H9 (cell line): ENCODE data around the gene EPM2A. TPM values are rescaled to one million over a fixed set of nuclear protein-coding genes. Genes with fewer than 3 reads are reported as not detected.

Experiments
- DNase-seq: peaks from one replicate; pipeline ENCODE4 v3.0.0-alpha.2; 2017
- H2AFZ ChIP-seq: one replicate; pipeline ENCODE4 v1.6.1; 2013; ENCODE audit warnings: mild to moderate bottlenecking, low read length, control low read depth, moderate library complexity
- H2AK5ac ChIP-seq: 2 replicates; pipeline ENCODE4 v1.6.1; 2013; ENCODE audit warnings: low read length, control low read depth, mixed read lengths; ENCODE audit not compliant: insufficient read length
- H2BK120ac ChIP-seq: one replicate; pipeline ENCODE4 v1.6.1; 2013; ENCODE audit warnings: low read depth, mild to moderate bottlenecking, low read length, control low read depth, inconsistent platforms; ENCODE audit not compliant: poor library complexity, severe bottlenecking
- H2BK12ac ChIP-seq: 2 replicates; pipeline ENCODE4 v1.6.1; 2013; ENCODE audit warnings: low read length, control low read depth, mixed read lengths, low read depth; ENCODE audit not compliant: insufficient read length
- H2BK15ac ChIP-seq: 2 replicates; pipeline ENCODE4 v1.6.1; 2013; ENCODE audit warnings: low read depth, low read length, control low read depth
- H2BK20ac ChIP-seq: one replicate; pipeline ENCODE4 v1.6.1; 2013; ENCODE audit warnings: low read depth, mild to moderate bottlenecking, low read length, control low read depth, inconsistent platforms; ENCODE audit not compliant: poor library complexity, severe bottlenecking
- H2BK5ac ChIP-seq: 2 replicates; pipeline ENCODE4 v1.6.1; 2013; ENCODE audit warnings: low read length, control low read depth, mixed read lengths; ENCODE audit not compliant: insufficient read length
- H3K14ac ChIP-seq: 2 replicates; pipeline ENCODE4 v1.6.1; 2013; ENCODE audit warnings: low read length, control low read depth; ENCODE audit not compliant: insufficient read depth
- H3K18ac ChIP-seq: 2 replicates; pipeline ENCODE4 v1.6.1; 2013; ENCODE audit warnings: low read depth, mild to moderate bottlenecking, mixed read lengths, low read length, control low read depth; ENCODE audit not compliant: insufficient read length
- H3K23ac ChIP-seq: 2 replicates; pipeline ENCODE4 v1.6.1; 2013; ENCODE audit warnings: low read length, control low read depth, mixed read lengths, low read depth; ENCODE audit not compliant: insufficient read length
- H3K23me2 ChIP-seq: 2 replicates; pipeline ENCODE4 v1.6.1; 2013; ENCODE audit warnings: low read depth, mild to moderate bottlenecking, mixed read lengths, low read length, control low read depth; ENCODE audit not compliant: insufficient read length, poor library complexity, severe bottlenecking
- H3K27ac ChIP-seq: 2 replicates; pipeline ENCODE4 v1.5.1; 2013; ENCODE audit warnings: low read length, control low read depth, mixed read lengths, low read depth; ENCODE audit not compliant: insufficient read length
- H3K27me3 ChIP-seq: 2 replicates; pipeline ENCODE4 v1.6.1; 2013; ENCODE audit warnings: low read length, control low read depth, inconsistent platforms; ENCODE audit not compliant: insufficient read depth
- H3K4ac ChIP-seq: 2 replicates; pipeline ENCODE4 v1.6.1; 2013; ENCODE audit warnings: low read depth, mild to moderate bottlenecking, control low read depth, inconsistent platforms, low read length, moderate library complexity
- H3K4me1 ChIP-seq: 2 replicates; pipeline ENCODE4 v1.6.1; 2013; ENCODE audit warnings: low read length, control low read depth, inconsistent platforms; ENCODE audit not compliant: insufficient read depth
- H3K4me2 ChIP-seq: 2 replicates; pipeline ENCODE4 v1.6.1; 2013; ENCODE audit warnings: low read length, control low read depth, mixed read lengths; ENCODE audit not compliant: insufficient read length, insufficient read depth
- H3K56ac ChIP-seq: 2 replicates; pipeline ENCODE4 v1.6.1; 2013; ENCODE audit warnings: low read depth, mild to moderate bottlenecking, mixed read lengths, low read length, control low read depth; ENCODE audit not compliant: insufficient read length
- H3K79me1 ChIP-seq: 2 replicates; pipeline ENCODE4 v1.6.1; 2013; ENCODE audit warnings: low read depth, mild to moderate bottlenecking, moderate library complexity, low read length, control low read depth, inconsistent platforms; ENCODE audit not compliant: insufficient read depth, poor library complexity, severe bottlenecking
- H3K79me2 ChIP-seq: 2 replicates; pipeline ENCODE4 v1.6.1; 2013; ENCODE audit warnings: low read length, control low read depth, inconsistent platforms; ENCODE audit not compliant: insufficient read depth
- H3K9ac ChIP-seq: 2 replicates; pipeline ENCODE4 v1.6.1; 2013; ENCODE audit warnings: low read length, control low read depth, mixed read lengths; ENCODE audit not compliant: insufficient read length; ENCODE audit errors: extremely low read depth
- H3K9me3 ChIP-seq: one replicate; pipeline ENCODE4 v1.6.1; 2013; ENCODE audit warnings: low read depth, low read length, inconsistent platforms; ENCODE audit not compliant: control insufficient read depth
- H3T11ph ChIP-seq: one replicate; pipeline ENCODE4 v1.6.1; 2013; ENCODE audit warnings: mild to moderate bottlenecking, low read length, control low read depth, inconsistent platforms
- H4K20me1 ChIP-seq: one replicate; pipeline ENCODE4 v1.6.1; 2013; ENCODE audit not compliant: control insufficient read depth, insufficient read length, insufficient read depth
- H4K5ac ChIP-seq: 2 replicates; pipeline ENCODE4 v1.6.1; 2013; ENCODE audit warnings: low read depth, mild to moderate bottlenecking, mixed read lengths, low read length, control low read depth; ENCODE audit not compliant: insufficient read length
- H4K8ac ChIP-seq: replicated peaks from 2 replicates; pipeline ENCODE4 v1.6.1; 2013; ENCODE audit warnings: low read length, control low read depth, mixed read lengths, low read depth; ENCODE audit not compliant: insufficient read length
- H4K91ac ChIP-seq: 2 replicates; pipeline ENCODE4 v1.6.1; 2013; ENCODE audit warnings: low read depth, mild to moderate bottlenecking, moderate library complexity, mixed read lengths, low read length, control low read depth; ENCODE audit not compliant: insufficient read length
- H3K27ac Mint-ChIP-seq, 3 experiments: 2 replicates in 2 of 3; 3 replicates in 1 of 3; pipeline ENCODE4 v1.8.0; 2020 to 2021; ENCODE audit warnings: mixed read lengths in 3 of 3, mild to moderate bottlenecking in 1 of 3, moderate library complexity in 1 of 3
- H3K27me3 Mint-ChIP-seq: 2 replicates; pipeline ENCODE4 v1.8.0; 2021; ENCODE audit warnings: low read depth, mild to moderate bottlenecking, moderate library complexity, mixed read lengths
- H3K36me3 Mint-ChIP-seq, 3 experiments: 2 replicates in 2 of 3; 3 replicates in 1 of 3; pipeline ENCODE4 v1.8.0; 2020 to 2021; ENCODE audit warnings: low read depth in 3 of 3, mixed read lengths in 3 of 3; ENCODE audit not compliant: insufficient read depth in 1 of 3
- H3K4me1 Mint-ChIP-seq, 2 experiments: 2 replicates each; pipeline ENCODE4 v1.8.0; 2020; ENCODE audit warnings: mixed read lengths in 2 of 2
- H3K4me3 Mint-ChIP-seq, 2 experiments: 2 replicates in 1 of 2; 3 replicates in 1 of 2; pipeline ENCODE4 v1.8.0; 2020 to 2021; ENCODE audit warnings: mild to moderate bottlenecking in 2 of 2, mixed read lengths in 2 of 2, moderate library complexity in 1 of 2
- H3K9me3 Mint-ChIP-seq, 2 experiments: 2 replicates in 1 of 2; 3 replicates in 1 of 2; pipeline ENCODE4 v1.8.0; 2020; ENCODE audit warnings: mild to moderate bottlenecking in 2 of 2, mixed read lengths in 2 of 2, moderate library complexity in 1 of 2
- CTCF ChIP-seq: fragments of 200-600 bp; sonication (generic); conservative IDR thresholded peaks from 3 replicates; pipeline ENCODE4 v1.8.0; 2021; ENCODE audit warnings: antibody characterized with exemption, mild to moderate bottlenecking
- total RNA-seq: library from RNA; stranded (reverse); gene quantifications from 2 replicates; pipeline ENCODE4 v1.2.1, GENCODE V29; 2021

Gene EPM2A
- total RNA-seq, 1 experiment from 2014 or later = 8.2 TPM

- H3K27ac ChIP-seq = no peak overlapping the region
- no peak overlapping the region for H3K27ac Mint-ChIP-seq
- no peak overlapping the region for H3T11ph ChIP-seq
These were observed 20.4 kb upstream of the EPM2A start for GRCh38 chr6:145755682-145756081.

More at GRCh38 chr6:145755682-145756081, 20.4 kb upstream of the EPM2A start:
- H2BK12ac ChIP-seq = no peak overlapping the region
- H3K79me1 ChIP-seq = no peaks in the 10 kb centered on the region
- no peak overlapping the region for H4K91ac ChIP-seq
- no peak overlapping the region for H3K4me2 ChIP-seq
- Mint-ChIP-seq H3K27me3 (no peaks in the 10 kb centered on the region), H3K36me3 (no peaks in the 10 kb centered on the region), H3K4me3 (no peak overlapping the region), H3K4me1 (no peaks in the 10 kb centered on the region), H3K9me3 (no peaks in the 10 kb centered on the region)
- no peak overlapping the region for H3K4ac ChIP-seq
- H2BK120ac ChIP-seq = no peak overlapping the region
- no peak overlapping the region for H2BK5ac ChIP-seq
- H3K18ac ChIP-seq = no peak overlapping the region
- H3K23ac ChIP-seq = no peak overlapping the region
- no peak overlapping the region for H2AFZ ChIP-seq
- no peaks in the 10 kb centered on the region for H3K9me3 ChIP-seq
- H2BK20ac ChIP-seq = no peak overlapping the region
- H3K23me2 ChIP-seq = no peaks in the 10 kb centered on the region
- no peak for TF ChIP-seq CTCF
- no peak for DNase-seq
- no peaks in the 10 kb centered on the region for H3K4me1 ChIP-seq
- H3K9ac ChIP-seq = no peak overlapping the region
- H2BK15ac ChIP-seq = no peak overlapping the region
- no peak overlapping the region for H2AK5ac ChIP-seq
- no peak overlapping the region for H3K56ac ChIP-seq
- no peaks in the 10 kb centered on the region for H3K27me3 ChIP-seq
- no peak overlapping the region for H4K5ac ChIP-seq
- no peaks in the 10 kb centered on the region for H3K79me2 ChIP-seq
- H3K14ac ChIP-seq = no peak overlapping the region
- H4K20me1 ChIP-seq = no peaks in the 10 kb centered on the region
- no peak overlapping the region for H4K8ac ChIP-seq
